ENCODE measurements around the gene TRHDE.
"Not testable (repeated sequence)": the region's sequence is repeated elsewhere in the genome, so short reads cannot be mapped to it uniquely, and the experiment has no call there.

TRHDE gene

DNA sequence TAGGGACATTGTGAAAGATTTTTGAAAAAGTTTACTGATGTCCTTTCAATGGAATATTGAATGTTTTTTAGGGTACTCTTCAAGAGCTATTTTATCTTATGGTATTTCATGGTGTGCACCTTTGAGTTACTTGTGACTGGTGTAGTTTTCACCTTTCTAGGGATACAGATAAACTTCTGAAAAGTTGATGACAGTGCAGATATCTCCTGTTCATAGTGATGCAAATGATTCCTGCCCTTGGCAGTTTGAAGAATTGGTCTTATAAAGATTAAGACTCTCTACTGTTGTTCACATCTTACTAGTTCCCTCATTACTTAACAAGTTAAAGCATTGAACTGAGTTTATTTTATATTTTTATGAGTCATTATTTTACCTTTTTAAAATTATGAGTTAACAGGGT, 408.9 kb downstream of the TRHDE start:
- Histone ChIP-seq H3K4me2 (no peak overlapping the region), H3K4me3 (no peak overlapping the region), H3K36me3 (no peaks in the 10 kb centered on the region), H3K9ac (no peak overlapping the region), H3K9me3 (no peaks in the 10 kb centered on the region), H3K27me3 (no peaks in the 10 kb centered on the region), H3K4me1 (no peaks in the 10 kb centered on the region), H4K20me1 (no peaks in the 10 kb centered on the region), H3K27ac (no peak overlapping the region)
- no peak for TF ChIP-seq Cebpa-rat (IDR thresholded peaks at IDR 0.05)

DNA sequence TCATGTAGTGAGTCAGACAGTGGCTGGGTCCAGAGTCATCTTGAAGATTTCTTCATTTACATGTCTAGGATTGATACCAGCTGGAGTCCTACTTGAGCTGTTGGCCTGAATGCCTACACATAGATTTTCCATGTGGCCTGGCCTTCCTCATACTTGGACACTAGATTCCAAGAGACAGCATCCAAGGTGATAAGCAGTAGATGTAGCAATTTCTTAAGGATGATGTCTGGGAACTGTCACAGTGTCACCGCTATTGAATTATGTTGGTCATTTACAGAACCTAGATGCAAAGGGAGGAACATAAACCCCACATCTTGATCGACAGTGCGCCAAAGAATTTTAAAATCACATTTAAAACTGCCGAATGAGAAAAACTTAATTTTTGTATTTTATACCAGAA, 412.3 kb downstream of the TRHDE start:
- no peak overlapping the region for H3K4me3 ChIP-seq
- no peaks in the 10 kb centered on the region for H3K27me3 ChIP-seq
- no peak overlapping the region for H3K9ac ChIP-seq
- H4K20me1 ChIP-seq = no peaks in the 10 kb centered on the region
- H3K36me3 ChIP-seq = no peaks in the 10 kb centered on the region
- no peak for TF ChIP-seq Cebpa-rat (IDR thresholded peaks at IDR 0.05)
- H3K27ac ChIP-seq = no peak overlapping the region
- H3K4me2 ChIP-seq = no peak overlapping the region
- H3K4me1 ChIP-seq = no peaks in the 10 kb centered on the region
- H3K9me3 ChIP-seq = no peaks in the 10 kb centered on the region

GRCh38 chr12:72692338-72692737, 420.2 kb downstream of the TRHDE start:
- no peaks in the 10 kb centered on the region for H3K9me3 ChIP-seq
- H4K20me1 ChIP-seq = no peaks in the 10 kb centered on the region
- H3K4me1 ChIP-seq = no peaks in the 10 kb centered on the region
- H3K27me3 ChIP-seq = no peaks in the 10 kb centered on the region
- H3K27ac ChIP-seq = no peak overlapping the region
- TF ChIP-seq Cebpa-rat (IDR thresholded peaks at IDR 0.05) = no peak
- no peak overlapping the region for H3K4me3 ChIP-seq
- H3K36me3 ChIP-seq = no peaks in the 10 kb centered on the region
- H3K9ac ChIP-seq = no peak overlapping the region
- H3K4me2 ChIP-seq = no peak overlapping the region

GRCh38 chr12:72694193-72694592, 422.0 kb downstream of the TRHDE start:
- Histone ChIP-seq H3K9ac (no peak overlapping the region), H3K27me3 (no peaks in the 10 kb centered on the region), H3K27ac (no peak overlapping the region), H4K20me1 (no peaks in the 10 kb centered on the region), H3K4me2 (no peak overlapping the region), H3K9me3 (no peaks in the 10 kb centered on the region), H3K4me3 (no peak overlapping the region), H3K4me1 (no peaks in the 10 kb centered on the region), H3K36me3 (no peaks in the 10 kb centered on the region)
- TF ChIP-seq Cebpa-rat (IDR thresholded peaks at IDR 0.05) = no peak

GRCh38 chr12:72699362-72699761, 427.2 kb downstream of the TRHDE start:
- Histone ChIP-seq H3K9me3 (no peaks in the 10 kb centered on the region), H3K9ac (no peak overlapping the region), H3K27me3 (no peaks in the 10 kb centered on the region), H3K4me1 (no peaks in the 10 kb centered on the region), H3K36me3 (no peaks in the 10 kb centered on the region), H3K4me3 (no peak overlapping the region), H4K20me1 (no peaks in the 10 kb centered on the region), H3K4me2 (no peak overlapping the region), H3K27ac (no peak overlapping the region)
- no peak for TF ChIP-seq Cebpa-rat (IDR thresholded peaks at IDR 0.05)

GRCh38 chr12:72712025-72712424, 439.9 kb downstream of the TRHDE start:
- not testable (repeated sequence) for H3K4me2 ChIP-seq, H3K4me1 ChIP-seq, H3K36me3 ChIP-seq, H3K9ac ChIP-seq, H3K27me3 ChIP-seq, H4K20me1 ChIP-seq, H3K27ac ChIP-seq, H3K4me3 ChIP-seq, H3K9me3 ChIP-seq

DNA sequence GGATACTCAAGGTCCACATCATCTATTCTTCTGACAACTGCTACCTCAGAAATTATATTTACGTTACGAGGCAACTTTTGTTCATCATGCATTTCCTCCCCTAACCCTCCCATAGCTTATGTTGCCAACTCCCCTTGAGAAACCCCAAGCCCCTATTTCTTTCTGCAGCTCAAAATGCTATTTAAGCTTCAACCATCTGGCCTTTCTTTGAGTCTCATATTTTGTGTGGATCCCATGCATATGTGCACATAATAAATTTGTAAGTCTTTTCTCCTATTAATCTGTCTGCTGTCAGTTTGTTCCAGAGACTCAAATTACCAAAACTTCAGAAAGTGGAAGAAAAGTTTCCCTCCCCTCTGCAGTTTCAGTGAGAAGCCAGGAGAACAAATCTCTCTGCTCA, 444.1 kb downstream of the TRHDE start:
- no peak for TF ChIP-seq Cebpa-rat (IDR thresholded peaks at IDR 0.05)
- Histone ChIP-seq H3K27me3 (no peaks in the 10 kb centered on the region), H3K4me3 (no peak overlapping the region), H3K9me3 (peaks cover 8% of the 10 kb centered on the region; the same call in 1 of the 2 replicates), H3K9ac (no peak overlapping the region), H4K20me1 (no peaks in the 10 kb centered on the region), H3K4me2 (no peak overlapping the region), H3K36me3 (no peaks in the 10 kb centered on the region), H3K27ac (no peak overlapping the region), H3K4me1 (no peaks in the 10 kb centered on the region)

GRCh38 chr12:72717036-72717435, 444.9 kb downstream of the TRHDE start:
- Histone ChIP-seq H3K36me3 (no peaks in the 10 kb centered on the region), H3K9ac (no peak overlapping the region), H3K27me3 (no peaks in the 10 kb centered on the region), H3K4me1 (no peaks in the 10 kb centered on the region), H3K9me3 (peaks cover 8% of the 10 kb centered on the region; the same call in 1 of the 2 replicates), H3K27ac (no peak overlapping the region), H3K4me3 (no peak overlapping the region), H3K4me2 (no peak overlapping the region), H4K20me1 (no peaks in the 10 kb centered on the region)
- no peak for TF ChIP-seq Cebpa-rat (IDR thresholded peaks at IDR 0.05)
